ENCODE measurements around the gene RPTOR. TPM values are rescaled to one million over a fixed set of nuclear protein-coding genes. Genes with fewer than 3 reads are reported as not detected.

Gene RPTOR
- polyA plus RNA-seq, 1 donor: 23.9 TPM

GRCh38 chr17:80970762-80971703 lies 426.4 kb downstream of the RPTOR start:
- DNase-seq (ENCODE audit: low read depth): no peak

DNA sequence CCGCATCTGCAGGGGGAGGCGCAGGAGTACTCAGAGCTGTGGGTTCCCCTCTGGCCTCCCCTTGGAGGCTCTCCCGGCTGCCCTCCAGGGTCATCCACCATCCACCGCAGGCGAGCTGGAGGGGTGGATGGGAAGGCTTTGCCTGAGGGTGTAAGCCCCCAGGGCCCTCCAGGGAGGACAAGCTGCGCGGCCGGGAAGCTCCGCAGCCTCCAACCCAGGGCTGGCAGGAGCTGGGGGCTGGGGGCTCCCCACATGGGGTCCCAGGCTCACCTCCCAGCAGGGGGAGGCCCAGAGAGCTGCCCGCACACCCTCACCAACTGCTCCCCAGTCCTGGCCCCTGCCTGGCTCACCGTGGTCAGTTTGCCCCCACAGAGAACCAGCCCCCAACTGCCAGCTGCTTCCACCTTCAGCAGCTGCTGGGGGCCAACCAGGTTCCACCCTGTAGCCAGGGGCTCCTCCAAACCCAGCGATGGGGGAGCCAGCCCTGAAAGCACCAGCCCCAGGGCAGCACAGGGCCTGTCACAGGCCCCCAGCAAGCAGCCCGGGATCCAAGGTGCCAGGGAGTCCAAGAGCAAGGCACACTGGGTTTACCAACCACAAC lies 427.2 kb downstream of the RPTOR start:
- no peak for DNase-seq (ENCODE audit: low read depth)

DNA sequence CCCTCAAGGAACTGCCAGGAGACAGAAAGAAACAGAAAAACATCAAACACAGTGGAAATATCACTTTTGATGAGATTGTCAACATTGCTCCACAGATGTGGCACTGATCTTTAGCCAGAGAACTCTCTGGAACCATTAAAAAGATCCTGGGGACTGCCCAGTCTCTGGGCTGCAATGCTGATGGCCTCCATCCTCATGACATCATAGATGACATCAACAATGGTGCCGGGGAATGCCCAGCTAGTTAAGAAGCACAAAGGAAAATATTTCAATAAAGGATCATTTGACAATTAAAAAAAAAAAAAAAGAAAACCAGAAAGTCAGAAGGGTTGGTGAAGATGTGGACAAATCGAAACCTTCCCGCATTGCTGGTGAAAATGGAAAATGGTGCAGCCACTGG lies 432.1 kb downstream of the RPTOR start:
- DNase-seq (ENCODE audit: low read depth): no peak

DNA sequence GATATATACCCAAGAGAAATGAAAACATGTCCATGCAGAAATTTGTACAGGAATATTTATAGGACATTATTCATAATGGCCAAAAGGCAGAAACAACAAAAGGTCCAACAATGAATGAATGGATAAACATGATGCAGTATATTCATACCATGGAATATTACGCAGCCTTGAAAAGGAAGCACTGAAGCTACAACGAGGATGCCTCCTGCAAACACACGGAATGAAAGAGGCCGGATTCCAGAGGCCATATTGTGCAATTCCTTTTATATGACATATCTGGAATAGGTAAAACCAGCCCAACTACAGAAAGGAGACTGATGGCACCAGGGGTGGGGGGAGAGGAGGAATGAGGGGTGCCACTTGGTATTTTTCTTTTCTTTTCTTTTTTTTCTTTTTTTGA lies 432.5 kb downstream of the RPTOR start:
- DNase-seq (ENCODE audit: low read depth): no peak

DNA sequence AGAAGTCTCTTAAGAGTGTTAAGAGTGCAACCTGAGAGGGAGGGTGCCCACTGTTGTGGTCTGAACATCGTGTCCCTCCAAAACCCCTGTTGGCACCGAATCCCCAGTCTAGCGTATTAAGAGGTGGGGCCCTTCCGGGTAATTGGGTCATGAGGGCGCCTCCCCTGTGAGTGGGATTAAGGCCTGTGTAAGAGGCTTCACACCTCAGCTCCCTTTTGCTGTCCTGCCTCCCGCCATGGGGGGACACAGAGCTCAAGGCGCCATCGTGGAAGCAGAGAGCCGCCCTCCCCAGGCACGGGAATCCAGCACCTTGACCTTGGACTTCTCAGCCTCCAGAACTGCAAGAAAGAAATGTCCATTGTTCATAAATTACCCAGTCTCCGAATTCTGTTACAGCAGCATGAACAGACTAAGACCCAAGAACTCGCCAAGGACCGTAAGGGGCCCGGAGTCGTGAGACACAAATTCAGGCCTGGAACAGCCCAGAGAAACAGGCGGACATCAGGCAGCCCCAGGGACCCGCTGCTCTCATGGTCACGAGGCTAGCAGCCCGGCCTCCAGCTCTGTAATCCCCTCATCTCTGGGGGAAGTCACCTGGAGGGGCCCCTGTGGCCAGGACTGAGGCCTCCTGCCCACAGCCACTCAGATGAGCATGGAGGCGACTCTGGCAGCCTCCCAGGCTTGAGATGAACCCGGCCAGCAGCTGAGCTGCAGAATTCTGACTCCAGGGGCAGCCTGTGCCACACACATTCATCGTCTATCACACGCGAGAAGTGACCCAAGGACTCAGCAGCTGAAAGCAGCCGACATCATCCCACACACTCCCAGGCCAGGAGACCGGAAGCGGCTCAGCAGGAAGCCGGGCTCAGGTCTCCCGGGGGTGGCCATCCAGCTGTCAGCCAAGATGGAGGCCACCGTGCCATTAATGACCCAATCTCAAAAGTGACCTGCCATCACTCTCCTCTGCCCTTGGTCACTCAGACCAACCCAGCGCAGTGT lies 434.2 kb downstream of the RPTOR start:
- DNase-seq (ENCODE audit: low read depth): no peak

- no peak for DNase-seq (ENCODE audit: low read depth)
Measured at GRCh38 chr17:80979547-80980378, 435.1 kb downstream of the RPTOR start.

- DNase-seq (ENCODE audit: low read depth): no peak
Measured at GRCh38 chr17:80980397-80981061, 435.9 kb downstream of the RPTOR start.

- no peak for DNase-seq (ENCODE audit: low read depth)
Measured at GRCh38 chr17:80981062-80981902, 436.6 kb downstream of the RPTOR start.

- DNase-seq (ENCODE audit: low read depth): no peak
Measured at GRCh38 chr17:80981929-80982425, 437.3 kb downstream of the RPTOR start.

- DNase-seq (ENCODE audit: low read depth): no peak
Measured at GRCh38 chr17:80982426-80982974, 437.9 kb downstream of the RPTOR start.

DNA sequence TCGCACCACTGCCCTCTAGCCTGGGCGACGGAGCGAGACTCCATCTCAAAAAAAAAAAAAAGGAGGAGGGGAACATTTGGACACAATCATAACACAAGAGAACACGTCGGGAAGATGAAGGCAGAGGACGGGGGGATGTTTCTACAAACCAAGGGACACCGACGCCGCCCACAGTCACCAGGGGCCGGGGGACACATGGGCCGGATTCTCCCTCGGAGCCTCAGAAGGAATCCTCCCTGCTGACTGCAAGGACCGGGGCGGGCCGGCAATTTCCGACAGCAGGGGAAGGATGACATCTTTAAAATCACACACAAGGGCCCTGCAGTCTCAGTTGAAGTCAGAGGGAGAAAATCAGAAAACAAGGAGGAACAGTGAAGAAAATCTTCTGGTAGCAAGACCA lies 438.9 kb downstream of the RPTOR start:
- no peak for DNase-seq (ENCODE audit: low read depth)

DNA sequence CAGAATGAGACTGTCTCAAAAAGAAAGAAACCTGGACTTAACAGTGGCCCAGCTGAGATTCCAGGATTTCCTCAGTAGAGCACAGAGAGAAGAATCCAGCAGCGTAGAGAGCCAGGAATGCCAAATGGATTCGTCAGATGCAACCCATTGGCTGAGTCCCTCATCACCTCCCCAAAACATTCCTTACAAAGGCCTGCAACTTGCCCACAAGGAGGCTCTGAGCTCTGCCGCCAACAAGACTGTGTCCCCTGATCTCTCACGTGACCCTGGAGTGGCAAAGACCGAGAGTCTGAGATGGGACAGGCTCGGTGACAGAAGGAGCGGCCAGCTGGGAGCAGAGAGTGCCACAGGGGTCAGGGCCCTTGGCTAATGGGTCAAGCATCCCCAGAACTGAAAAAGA lies 440.1 kb downstream of the RPTOR start:
- DNase-seq (ENCODE audit: low read depth): no peak

DNA sequence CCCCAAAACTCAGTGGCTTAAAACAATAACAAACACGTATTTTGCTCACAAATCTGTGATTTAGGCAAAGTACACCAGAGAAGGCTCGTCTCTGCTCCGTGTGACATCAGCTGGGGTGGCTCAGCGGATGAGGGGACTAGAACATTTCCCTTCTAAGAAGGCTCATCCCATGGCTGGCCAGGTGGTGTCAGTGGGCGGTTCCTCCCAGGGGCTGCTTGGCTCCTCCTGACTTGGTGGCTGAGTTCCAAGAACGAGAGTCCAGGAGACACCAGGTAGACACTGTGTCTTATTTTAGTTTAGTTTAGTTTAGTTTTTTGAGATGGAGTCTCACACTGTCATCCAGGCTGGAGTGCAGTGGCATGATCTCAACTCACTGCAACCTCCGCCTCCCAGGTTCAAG lies 441.4 kb downstream of the RPTOR start:
- no peak for DNase-seq (ENCODE audit: low read depth)

GRCh38 chr17:80986816-80987475 lies 442.3 kb downstream of the RPTOR start:
- no peak for DNase-seq (ENCODE audit: low read depth)

DNA sequence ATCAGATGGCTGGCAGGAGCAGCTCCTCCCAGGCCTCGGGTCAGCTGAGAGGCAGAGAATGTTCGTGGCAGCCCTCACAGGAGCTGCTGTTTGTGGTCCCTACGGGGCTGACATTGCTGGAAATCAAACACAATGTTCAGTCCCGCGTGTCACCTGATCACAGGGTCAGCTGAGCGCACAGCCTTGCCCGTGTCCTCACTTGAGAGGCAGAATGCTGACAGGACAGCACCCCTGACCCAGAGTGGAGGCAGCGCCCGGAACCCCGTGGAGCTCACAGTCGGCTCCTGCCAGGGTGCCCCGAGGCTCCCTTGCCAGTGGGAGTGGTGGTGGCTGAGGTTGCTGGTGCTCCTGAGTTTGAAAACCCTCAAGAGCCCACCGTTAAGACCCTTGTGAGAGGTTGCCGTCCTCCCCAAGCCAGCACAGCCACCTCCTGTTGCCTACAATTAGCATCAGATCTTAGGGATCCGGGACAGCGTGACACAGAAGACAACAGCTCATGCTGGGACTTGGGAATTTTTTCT lies 443.4 kb downstream of the RPTOR start:
- no peak for DNase-seq (ENCODE audit: low read depth)

DNA sequence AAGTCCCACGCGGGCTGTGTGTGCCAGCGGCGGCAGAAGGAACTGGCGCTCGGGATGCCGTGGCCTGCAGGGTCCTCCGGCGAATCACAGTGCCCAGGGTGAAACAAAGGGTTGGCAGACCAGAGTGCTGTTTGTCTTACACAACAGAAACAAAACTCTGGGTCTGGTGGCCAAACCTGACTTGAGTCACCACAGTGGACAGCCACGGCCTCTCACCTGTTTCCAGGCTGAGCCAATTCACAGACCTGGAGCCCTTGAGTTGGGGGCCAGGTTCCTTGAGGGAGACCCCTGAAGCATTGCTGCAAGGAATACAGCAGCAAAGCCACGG lies 444.9 kb downstream of the RPTOR start:
- DNase-seq (ENCODE audit: low read depth): no peak

- DNase-seq (ENCODE audit: low read depth): no peak
Measured at GRCh38 chr17:80990921-80991644, 446.4 kb downstream of the RPTOR start.

DNA sequence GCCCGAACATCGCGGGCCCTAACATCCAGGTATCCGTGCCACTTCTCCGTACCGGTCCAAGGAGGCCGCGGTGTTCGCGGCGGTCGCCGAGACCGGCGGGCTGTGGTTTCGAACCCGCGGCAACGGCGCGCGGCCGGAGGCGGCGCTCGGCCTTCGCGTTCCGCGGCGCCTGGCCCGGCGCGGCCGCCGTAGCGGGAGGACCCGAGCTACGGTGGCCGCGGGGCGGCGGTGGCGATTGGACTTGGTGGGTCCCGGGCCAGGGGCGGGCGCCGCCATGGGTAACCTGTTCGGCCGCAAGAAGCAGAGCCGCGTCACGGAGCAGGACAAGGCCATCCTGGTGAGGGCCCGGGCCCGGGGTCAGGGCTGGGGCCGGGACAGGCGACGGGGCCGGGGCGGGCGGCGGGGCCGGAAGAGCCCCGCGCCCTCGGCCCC lies 447.0 kb downstream of the RPTOR start, which contains the start of gene CHMP6:
CHMP6 (plus strand) TSS at position 197 of the 432 bp plus-strand sequence; CDS start at position 275, 78 bp downstream.
- DNase-seq (ENCODE audit: low read depth): peak; percentile 60
